Activated naive CD4-positive, alpha-beta T cell treated with anti-CD3 and anti-CD28 coated beads, Interleukin-2, amount 50 U/mL, for 24 hours (primary cell): ENCODE results near the gene EME1.
A peak's percentile ranks its signal among the peaks of the same experiment; 100 is the strongest.

Experiments
- H3K27ac Mint-ChIP-seq: one replicate; pipeline ENCODE4 v1.8.0; 2021; ENCODE audit warnings: mild to moderate bottlenecking, mixed read lengths
- H3K27me3 Mint-ChIP-seq: one replicate; pipeline ENCODE4 v1.8.0; 2021; ENCODE audit warnings: mixed read lengths
- H3K36me3 Mint-ChIP-seq: one replicate; pipeline ENCODE4 v1.8.0; 2021; ENCODE audit warnings: mixed read lengths
- H3K4me1 Mint-ChIP-seq: one replicate; pipeline ENCODE4 v1.8.0; 2021; ENCODE audit warnings: mixed read lengths
- H3K4me3 Mint-ChIP-seq: one replicate; pipeline ENCODE4 v1.8.0; 2021; ENCODE audit warnings: mild to moderate bottlenecking, mixed read lengths
- H3K9me3 Mint-ChIP-seq: one replicate; pipeline ENCODE4 v1.8.0; 2021; ENCODE audit warnings: mixed read lengths

EME1 gene

GRCh38 chr17:50345432-50346312 lies 27.4 kb upstream of the EME1 start, which contains the start of gene XYLT2:
Gene XYLT2, plus strand, starts transcription at chr17:50346126. Its CDS starts 15 bp downstream, at chr17:50346141.
- Mint-ChIP-seq H3K36me3 (no peaks in the 10 kb centered on the region), H3K4me3 (peak within 1 kb of the TSS; percentile 89), H3K27ac (peak within 1 kb of the TSS; percentile 97), H3K4me1 (peaks cover 41% of the 10 kb centered on the region), H3K27me3 (no peaks in the 10 kb centered on the region), H3K9me3 (no peaks in the 10 kb centered on the region)

- H3K27me3 Mint-ChIP-seq: no peaks in the 10 kb centered on the region
- H3K4me1 Mint-ChIP-seq: peaks cover 46% of the 10 kb centered on the region
- H3K27ac Mint-ChIP-seq: peak overlapping the region; percentile 74
- H3K36me3 Mint-ChIP-seq: no peaks in the 10 kb centered on the region
- no peaks in the 10 kb centered on the region for H3K9me3 Mint-ChIP-seq
- H3K4me3 Mint-ChIP-seq: peak overlapping the region; percentile 89
These were observed 26.5 kb upstream of the EME1 start for GRCh38 chr17:50346313-50347116.

GRCh38 chr17:50347117-50347893 lies 25.7 kb upstream of the EME1 start:
- Mint-ChIP-seq H3K27ac (peak overlapping the region; percentile 90), H3K36me3 (peaks cover 3% of the 10 kb centered on the region), H3K9me3 (no peaks in the 10 kb centered on the region), H3K4me1 (peaks cover 50% of the 10 kb centered on the region), H3K4me3 (peak overlapping the region; percentile 89), H3K27me3 (no peaks in the 10 kb centered on the region)

GRCh38 chr17:50347894-50348291 lies 25.1 kb upstream of the EME1 start:
- Mint-ChIP-seq H3K27ac (peak overlapping the region; percentile 90), H3K4me3 (peak overlapping the region; percentile 89), H3K4me1 (peaks cover 50% of the 10 kb centered on the region), H3K9me3 (no peaks in the 10 kb centered on the region), H3K36me3 (peaks cover 3% of the 10 kb centered on the region), H3K27me3 (no peaks in the 10 kb centered on the region)

- peaks cover 3% of the 10 kb centered on the region for H3K36me3 Mint-ChIP-seq
- H3K4me3 Mint-ChIP-seq: peak overlapping the region; percentile 66
These were observed 24.3 kb upstream of the EME1 start for GRCh38 chr17:50348522-50349242.

DNA sequence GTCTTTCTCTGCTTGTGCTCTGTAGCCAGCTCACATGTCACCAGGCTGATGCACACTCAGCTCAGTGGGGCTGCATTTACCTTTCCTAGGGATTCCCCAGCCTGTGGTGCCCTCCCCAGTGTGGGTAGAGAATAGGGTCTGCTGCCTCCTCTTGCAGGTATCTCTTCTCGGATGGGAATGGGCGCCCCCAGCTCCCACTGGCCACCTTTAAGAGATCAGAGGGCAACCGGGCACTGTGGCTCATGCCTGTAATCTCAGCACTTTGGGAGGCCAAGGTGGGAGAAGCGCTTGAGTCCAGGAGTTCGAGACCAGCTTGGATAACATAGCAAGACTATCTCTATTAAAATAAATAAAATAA lies 23.8 kb upstream of the EME1 start:
- Mint-ChIP-seq H3K36me3 (peaks cover 3% of the 10 kb centered on the region), H3K27me3 (no peaks in the 10 kb centered on the region), H3K27ac (peak overlapping the region; percentile 41), H3K9me3 (no peaks in the 10 kb centered on the region), H3K4me1 (peaks cover 50% of the 10 kb centered on the region), H3K4me3 (peak overlapping the region; percentile 66)

More at GRCh38 chr17:50348522-50349242, 24.3 kb upstream of the EME1 start:
- peak overlapping the region; percentile 90 for H3K27ac Mint-ChIP-seq
- no peaks in the 10 kb centered on the region for H3K27me3 Mint-ChIP-seq
- no peaks in the 10 kb centered on the region for H3K9me3 Mint-ChIP-seq
- H3K4me1 Mint-ChIP-seq: peaks cover 50% of the 10 kb centered on the region

- Mint-ChIP-seq H3K27ac (peak overlapping the region; percentile 7), H3K4me1 (peaks cover 39% of the 10 kb centered on the region), H3K27me3 (no peaks in the 10 kb centered on the region), H3K9me3 (no peaks in the 10 kb centered on the region), H3K36me3 (peaks cover 3% of the 10 kb centered on the region), H3K4me3 (no peak overlapping the region)
These were observed 22.3 kb upstream of the EME1 start for GRCh38 chr17:50350733-50351132.

DNA sequence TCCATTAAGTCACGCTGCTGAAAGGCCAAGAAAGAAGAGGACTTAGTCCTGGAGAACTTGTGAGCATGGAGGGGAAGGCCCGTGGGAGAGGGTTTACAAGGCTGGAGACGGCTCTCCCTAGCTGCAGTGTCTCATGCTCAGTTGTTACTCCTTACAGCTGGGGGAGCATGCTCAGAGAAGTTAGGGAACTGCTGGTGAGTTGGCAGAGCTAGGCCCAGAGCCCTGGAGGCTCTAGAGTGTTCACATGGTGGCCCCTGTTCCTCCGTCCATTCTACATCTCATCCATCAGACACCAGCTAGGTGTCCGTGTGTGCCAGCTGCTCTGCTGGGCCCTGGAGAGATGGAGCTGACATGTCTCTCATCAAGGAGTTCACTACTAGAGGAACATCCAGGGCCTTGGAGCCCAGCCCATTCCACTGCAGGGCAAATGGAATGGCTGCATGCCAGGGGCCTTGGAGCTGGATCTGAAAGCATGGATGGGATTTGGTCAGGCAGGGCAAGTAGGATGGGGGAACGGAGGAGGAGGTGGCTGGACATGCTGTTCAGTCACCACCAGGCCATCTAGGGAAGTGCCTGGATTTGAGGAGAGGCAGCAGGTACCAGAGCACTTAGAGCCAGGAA lies 20.8 kb upstream of the EME1 start:
- Mint-ChIP-seq H3K27me3 (no peaks in the 10 kb centered on the region), H3K9me3 (no peaks in the 10 kb centered on the region), H3K4me1 (peaks cover 33% of the 10 kb centered on the region), H3K4me3 (no peak overlapping the region), H3K36me3 (peaks cover 3% of the 10 kb centered on the region), H3K27ac (peak overlapping the region; percentile 47)

DNA sequence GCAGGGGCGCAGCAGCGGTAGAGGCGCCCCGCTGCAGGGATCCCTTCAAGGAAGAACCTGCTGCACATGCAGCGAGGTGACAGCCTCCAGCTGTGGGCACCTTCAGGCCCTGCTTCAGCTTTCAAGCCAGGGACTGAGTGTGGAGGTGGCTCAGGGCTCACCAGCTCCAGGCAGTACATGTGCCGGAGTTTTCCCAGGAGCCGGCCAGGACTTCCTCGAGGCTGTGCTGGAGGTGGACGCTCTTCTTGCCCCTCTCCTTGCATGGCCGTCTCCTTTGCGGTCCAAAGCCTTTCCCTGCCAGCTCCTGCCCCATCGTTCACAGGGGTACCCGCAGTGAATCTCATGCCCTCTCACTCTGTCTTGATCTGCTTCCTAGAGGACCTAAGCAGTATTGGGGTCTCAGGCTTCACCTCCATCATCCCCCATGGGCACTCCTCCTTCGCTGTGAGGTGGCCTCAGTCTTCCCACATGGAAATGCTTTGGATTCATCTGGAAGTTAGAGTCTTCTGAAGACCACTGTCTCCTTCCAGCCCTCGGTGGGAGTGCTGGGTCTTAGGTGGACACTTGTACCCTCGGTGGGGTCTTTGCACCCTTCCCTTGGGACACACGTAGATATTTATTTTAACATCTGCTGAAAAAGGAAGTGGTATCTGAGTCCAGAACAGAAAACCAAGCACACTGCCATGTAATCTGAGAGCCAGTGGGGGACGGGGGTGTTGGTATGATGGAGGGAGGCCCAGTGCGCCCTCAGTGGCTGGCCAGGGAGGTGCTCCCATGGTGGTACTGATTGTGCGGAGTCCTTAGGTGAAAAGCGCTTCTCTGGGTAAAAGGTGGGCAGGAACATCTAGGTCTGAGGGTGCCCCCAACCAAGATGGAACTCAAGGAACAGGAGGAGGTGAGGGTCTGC lies 20.1 kb upstream of the EME1 start:
- Mint-ChIP-seq H3K4me1 (peaks cover 27% of the 10 kb centered on the region), H3K27me3 (no peaks in the 10 kb centered on the region), H3K4me3 (no peak overlapping the region), H3K27ac (no peak overlapping the region), H3K36me3 (peaks cover 3% of the 10 kb centered on the region), H3K9me3 (no peaks in the 10 kb centered on the region)

- Mint-ChIP-seq H3K9me3 (no peaks in the 10 kb centered on the region), H3K4me1 (peaks cover 20% of the 10 kb centered on the region), H3K27ac (no peak overlapping the region), H3K4me3 (no peak overlapping the region), H3K27me3 (no peaks in the 10 kb centered on the region), H3K36me3 (peaks cover 3% of the 10 kb centered on the region)
These were observed 19.3 kb upstream of the EME1 start for GRCh38 chr17:50353600-50354195.

GRCh38 chr17:50354198-50354597 lies 18.8 kb upstream of the EME1 start:
- Mint-ChIP-seq H3K27me3 (no peaks in the 10 kb centered on the region), H3K36me3 (peaks cover 3% of the 10 kb centered on the region), H3K27ac (peak overlapping the region; percentile 8), H3K9me3 (no peaks in the 10 kb centered on the region), H3K4me1 (peaks cover 15% of the 10 kb centered on the region), H3K4me3 (no peak overlapping the region)

GRCh38 chr17:50354776-50355175 lies 18.3 kb upstream of the EME1 start:
- H3K36me3 Mint-ChIP-seq: peaks cover 3% of the 10 kb centered on the region
- H3K27ac Mint-ChIP-seq: no peak overlapping the region
- no peaks in the 10 kb centered on the region for H3K9me3 Mint-ChIP-seq
- no peaks in the 10 kb centered on the region for H3K27me3 Mint-ChIP-seq
- peaks cover 13% of the 10 kb centered on the region for H3K4me1 Mint-ChIP-seq
- H3K4me3 Mint-ChIP-seq: no peak overlapping the region

DNA sequence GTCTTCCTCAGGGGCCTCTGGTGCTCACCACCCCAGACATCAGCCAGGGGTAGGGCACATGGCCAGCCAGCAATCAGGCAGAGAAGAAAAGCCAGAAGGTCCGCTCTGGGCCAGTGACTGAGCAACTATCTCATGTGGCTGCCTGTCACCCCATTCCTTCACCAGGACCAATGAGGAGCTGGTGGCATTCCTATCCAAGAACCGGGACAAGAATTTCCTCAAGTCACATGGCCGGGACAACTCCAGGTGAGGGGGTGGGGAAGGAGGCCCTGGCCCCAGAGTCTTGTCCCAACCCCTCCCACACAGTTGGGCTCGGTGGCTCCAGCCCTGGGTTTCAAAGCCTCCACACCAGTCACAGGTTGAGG lies 17.7 kb upstream of the EME1 start:
- Mint-ChIP-seq H3K27ac (no peak overlapping the region), H3K36me3 (peaks cover 3% of the 10 kb centered on the region), H3K9me3 (no peaks in the 10 kb centered on the region), H3K4me1 (peaks cover 13% of the 10 kb centered on the region), H3K4me3 (no peak overlapping the region), H3K27me3 (no peaks in the 10 kb centered on the region)
